PFSK-1 (cell line): ENCODE data around the gene MYL4.

Experiments
- FOXP2 ChIP-seq: optimal IDR thresholded peaks from 2 replicates; pipeline ENCODE3; 2011; ENCODE audit warnings: borderline replicate concordance, control low read depth, inconsistent platforms; ENCODE audit not compliant: insufficient read depth; ENCODE audit errors: extremely low read length, extremely low read depth
- POLR2AphosphoS5 ChIP-seq: IDR thresholded peaks from 2 replicates; pipeline ENCODE4 v1.6.1; 2012; ENCODE audit warnings: low read depth, mild to moderate bottlenecking, control low read depth, low read length, moderate library complexity
- REST ChIP-seq, 2 experiments: IDR thresholded peaks; 2 replicates each; pipeline versions ENCODE4 v1.6.1 to v1.8.0; 2011 to 2012; ENCODE audit warnings: low read depth in 2 of 2, low read length in 2 of 2, control low read depth in 1 of 2, inconsistent platforms in 1 of 2, mild to moderate bottlenecking in 1 of 2, moderate library complexity in 1 of 2; ENCODE audit not compliant: insufficient read depth in 1 of 2
- SIN3A ChIP-seq: IDR thresholded peaks from 2 replicates; pipeline ENCODE4 v1.6.1; 2012; ENCODE audit warnings: mild to moderate bottlenecking, low read length, moderate library complexity, borderline replicate concordance; ENCODE audit not compliant: insufficient read depth
- TAF1 ChIP-seq: IDR thresholded peaks from 2 replicates; pipeline ENCODE4 v1.6.1; 2012; ENCODE audit warnings: low read length, control low read depth, borderline replicate concordance; ENCODE audit not compliant: insufficient read depth

The MYL4 gene

GRCh38 chr17:47244697-47245096, 35.5 kb downstream of the MYL4 start:
- no peak for TF ChIP-seq FOXP2
- TF ChIP-seq SIN3A = no peak
- no peak for TF ChIP-seq POLR2AphosphoS5
- no peak for TF ChIP-seq TAF1

GRCh38 chr17:47246120-47246519, 37.0 kb downstream of the MYL4 start:
- TF ChIP-seq REST (IDR thresholded peaks at IDR 0.05; ENCODE audit: insufficient read depth in 1 of 2, low read depth in 2 of 2, low read length in 2 of 2) (no peak), POLR2AphosphoS5 (no peak), SIN3A (no peak), FOXP2 (no peak), TAF1 (no peak)

- TF ChIP-seq REST (IDR thresholded peaks at IDR 0.05; ENCODE audit: insufficient read depth in 1 of 2, low read depth in 2 of 2, low read length in 2 of 2) (no peak), POLR2AphosphoS5 (no peak), FOXP2 (no peak), SIN3A (no peak), TAF1 (no peak)
Measured at GRCh38 chr17:47250855-47251254, 41.7 kb downstream of the MYL4 start.

- TF ChIP-seq FOXP2 = no peak
- TF ChIP-seq TAF1 = no peak
- TF ChIP-seq REST (IDR thresholded peaks at IDR 0.05; ENCODE audit: insufficient read depth in 1 of 2, low read depth in 2 of 2, low read length in 2 of 2) = no peak
- TF ChIP-seq SIN3A = no peak
- no peak for TF ChIP-seq POLR2AphosphoS5
Measured at GRCh38 chr17:47251421-47251940, 42.3 kb downstream of the MYL4 start.

- no peak for TF ChIP-seq TAF1
- no peak for TF ChIP-seq POLR2AphosphoS5
- TF ChIP-seq REST (IDR thresholded peaks at IDR 0.05; ENCODE audit: insufficient read depth in 1 of 2, low read depth in 2 of 2, low read length in 2 of 2) = no peak
- TF ChIP-seq FOXP2 = no peak
- TF ChIP-seq SIN3A = no peak
Measured at GRCh38 chr17:47252209-47252608, 43.1 kb downstream of the MYL4 start.
